Effector CD4-positive, alpha-beta T cell (primary cell): ENCODE data around the gene SCN4B.

Experiments used
- DNase-seq: peaks from one replicate; pipeline ENCODE4 v3.0.0-alpha.2; 2020

The SCN4B gene

GRCh38 chr11:118098996-118099837, 53.4 kb downstream of the SCN4B start:
- no peak for DNase-seq

GRCh38 chr11:118095967-118096367, 56.7 kb downstream of the SCN4B start:
- DNase-seq = no peak

GRCh38 chr11:118095493-118095892, 57.1 kb downstream of the SCN4B start:
- no peak for DNase-seq

GRCh38 chr11:118092907-118093571, 59.6 kb downstream of the SCN4B start:
- no peak for DNase-seq

GRCh38 chr11:118091690-118092089, 60.9 kb downstream of the SCN4B start:
- no peak for DNase-seq

- no peak for DNase-seq
These were observed 62.0 kb downstream of the SCN4B start for GRCh38 chr11:118090545-118091162.

- no peak for DNase-seq
These were observed 64.1 kb downstream of the SCN4B start for GRCh38 chr11:118088531-118088930.

- DNase-seq = no peak
These were observed 64.7 kb downstream of the SCN4B start for GRCh38 chr11:118087931-118088330.

- no peak for DNase-seq
These were observed 65.5 kb downstream of the SCN4B start, which contains the start of gene SMIM35 for GRCh38 chr11:118086913-118087768. Gene SMIM35, minus strand, starts transcription at chr11:118086963. Its CDS starts 206 bp downstream, at chr11:118086757.

- no peak for DNase-seq
These were observed 68.0 kb downstream of the SCN4B start for GRCh38 chr11:118084656-118085055.

GRCh38 chr11:118084247-118084646, 68.4 kb downstream of the SCN4B start:
- no peak for DNase-seq
